Measurements from ENCODE around the gene ATP11B. TPM values are rescaled to one million over a fixed set of nuclear protein-coding genes. Genes with fewer than 3 reads are reported as not detected.

The ATP11B gene
- total and polyA plus RNA-seq, 9 of the 15 experiments (the other 6 are each of a cell fraction or from before 2014, with no cell fraction given): 11.9 to 68.7 (median 41.8) TPM

GRCh38 chr3:182848906-182849305 is 55.6 kb downstream of the ATP11B start:
- Histone ChIP-seq H2AFZ (ENCODE audit: low read depth, low read length) (no peak overlapping the region), H3K4me2 (ENCODE audit: insufficient read depth, low read length) (no peak overlapping the region), H3K9ac (ENCODE audit: insufficient read depth in 1 of 2, low read depth in 2 of 2, low read length in 2 of 2) (no peak overlapping the region), H3K27ac (ENCODE audit: extremely low read depth, low read depth, low read length) (no peak overlapping the region), H3K79me2 (ENCODE audit: control insufficient read depth, insufficient read depth, low read length) (no peaks in the 10 kb centered on the region), H3K4me1 (replicated peaks in 1 of 2; ENCODE audit: control insufficient read depth in 2 of 2, insufficient read depth in 2 of 2, low read length in 2 of 2) (no peaks in the 10 kb centered on the region), H3K9me1 (ENCODE audit: control insufficient read depth, insufficient read depth, low read length) (no peaks in the 10 kb centered on the region), H3K4me3 (no peak overlapping the region), H4K20me1 (replicated peaks; ENCODE audit: control insufficient read depth, insufficient read depth, low read length) (no peaks in the 10 kb centered on the region), H3K36me3 (ENCODE audit: control insufficient read depth, insufficient read depth, low read length) (peaks cover 74% of the 10 kb centered on the region), H3K9me3 (replicated peaks; ENCODE audit: control insufficient read depth, insufficient read depth, low read depth, low read length) (no peaks in the 10 kb centered on the region), H3K27me3 (ENCODE audit: control insufficient read depth in 2 of 2, insufficient read depth in 2 of 2, low read length in 2 of 2) (no peaks in the 10 kb centered on the region)
- FAIRE-seq (no peak), ATAC-seq (no peak), DNase-seq (ENCODE audit: extremely low read depth in 1 of 4, low spot score in 3 of 4) (no peak)
- ChIA-PET POLR2A (interaction anchor here (1.3 kb wide), 1 partner anchor 11 kb away, joined by 4 read pairs; no protein-coding TSS in a partner anchor), CTCF (ENCODE audit: low intra/inter-chr PET ratio) (no interaction called here)
- in situ Hi-C loops (cut with MboI) (no loop called here), intact Hi-C loops (cut with micrococcal nuclease) (no loop called here)
- BruUV-seq (replicated peaks): no TSS peak
- TF ChIP-seq BACH1 (tag; IDR thresholded peaks at IDR 0.05): no peak
- no peak for TF ChIP-seq ZNF707 (CRISPR knock-in tag; conservative IDR thresholded peaks at IDR 0.05)
- TF ChIP-seq CTCF (IDR thresholded peaks at IDR 0.05 in 2 of 3, conservative IDR thresholded peaks at IDR 0.05 in 1 of 3; ENCODE audit: insufficient read depth in 2 of 3, low read depth in 1 of 3, low read length in 3 of 3): no peak
- no peak for TF ChIP-seq XRCC4 (IDR thresholded peaks at IDR 0.05; ENCODE audit: extremely low read depth, insufficient read depth, insufficient read length)
- no peak for TF ChIP-seq CHD4 (IDR thresholded peaks at IDR 0.05; ENCODE audit: insufficient read depth, insufficient replicate concordance, low read depth, low read length, poor library complexity, severe bottlenecking)
- TF ChIP-seq POLR2H (tag; IDR thresholded peaks at IDR 0.05; ENCODE audit: low read depth): no peak
- TF ChIP-seq, protein P1, sequence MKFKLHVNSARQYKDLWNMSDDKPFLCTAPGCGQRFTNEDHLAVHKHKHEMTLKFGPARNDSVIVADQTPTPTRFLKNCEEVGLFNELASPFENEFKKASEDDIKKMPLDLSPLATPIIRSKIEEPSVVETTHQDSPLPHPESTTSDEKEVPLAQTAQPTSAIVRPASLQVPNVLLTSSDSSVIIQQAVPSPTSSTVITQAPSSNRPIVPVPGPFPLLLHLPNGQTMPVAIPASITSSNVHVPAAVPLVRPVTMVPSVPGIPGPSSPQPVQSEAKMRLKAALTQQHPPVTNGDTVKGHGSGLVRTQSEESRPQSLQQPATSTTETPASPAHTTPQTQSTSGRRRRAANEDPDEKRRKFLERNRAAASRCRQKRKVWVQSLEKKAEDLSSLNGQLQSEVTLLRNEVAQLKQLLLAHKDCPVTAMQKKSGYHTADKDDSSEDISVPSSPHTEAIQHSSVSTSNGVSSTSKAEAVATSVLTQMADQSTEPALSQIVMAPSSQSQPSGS (CRISPR knock-in tag; IDR thresholded peaks at IDR 0.05): no peak
- no peak for TF ChIP-seq MEF2A (IDR thresholded peaks at IDR 0.05; ENCODE audit: control insufficient read depth, low read depth, low read length)
- TF ChIP-seq XRCC5 (IDR thresholded peaks at IDR 0.05; ENCODE audit: low read depth, low read length): no peak
- TF ChIP-seq TAF15 (IDR thresholded peaks at IDR 0.05; ENCODE audit: low read depth, low read length): no peak
- TF ChIP-seq ZFPM2 (CRISPR knock-in tag; IDR thresholded peaks at IDR 0.05): no peak
- TF ChIP-seq POLR3G (IDR thresholded peaks at IDR 0.05; ENCODE audit: extremely low read depth, insufficient read length, insufficient replicate concordance): no peak
- TF ChIP-seq PHF20 (IDR thresholded peaks at IDR 0.05; ENCODE audit: partially characterized antibody): no peak
- TF ChIP-seq ZNF146 (CRISPR knock-in tag; IDR thresholded peaks at IDR 0.05; ENCODE audit: unreplicated experiment): no peak
- TF ChIP-seq TRIM24 (IDR thresholded peaks at IDR 0.05): no peak
- TF ChIP-seq, protein P2, sequence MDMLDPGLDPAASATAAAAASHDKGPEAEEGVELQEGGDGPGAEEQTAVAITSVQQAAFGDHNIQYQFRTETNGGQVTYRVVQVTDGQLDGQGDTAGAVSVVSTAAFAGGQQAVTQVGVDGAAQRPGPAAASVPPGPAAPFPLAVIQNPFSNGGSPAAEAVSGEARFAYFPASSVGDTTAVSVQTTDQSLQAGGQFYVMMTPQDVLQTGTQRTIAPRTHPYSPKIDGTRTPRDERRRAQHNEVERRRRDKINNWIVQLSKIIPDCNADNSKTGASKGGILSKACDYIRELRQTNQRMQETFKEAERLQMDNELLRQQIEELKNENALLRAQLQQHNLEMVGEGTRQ (CRISPR knock-in tag; IDR thresholded peaks at IDR 0.05): no peak
- TF ChIP-seq TGIF2 (CRISPR knock-in tag; IDR thresholded peaks at IDR 0.05): no peak
- TF ChIP-seq KLF1 (tag; IDR thresholded peaks at IDR 0.05): no peak
